Cardiac fibroblast (primary cell): Measurements from ENCODE around the gene SCFD1.
A peak's percentile ranks its signal among the peaks of the same experiment; 100 is the strongest.

Experiments used
- DNase-seq, 2 donors: peaks; one replicate each; pipeline versions ENCODE4 v3.0.0 to v3.0.0-alpha.2; 2010; ENCODE audit warnings: low read depth in 2 of 2
- H3K4me3 ChIP-seq, 2 donors: replicated peaks in 1 of 2; 1 replicate in 1 of 2; 2 replicates in 1 of 2; pipeline ENCODE4 v1.5.1; 2011; ENCODE audit warnings: low read depth in 2 of 2, low read length in 2 of 2, mild to moderate bottlenecking in 2 of 2, moderate library complexity in 1 of 2
- TF ChIP-seq, protein P1 (sequence below): IDR thresholded peaks from one replicate; pipeline ENCODE4 v1.5.1; 2011; ENCODE audit warnings: low read depth, mild to moderate bottlenecking, low read length, inconsistent platforms

The SCFD1 gene

DNA sequence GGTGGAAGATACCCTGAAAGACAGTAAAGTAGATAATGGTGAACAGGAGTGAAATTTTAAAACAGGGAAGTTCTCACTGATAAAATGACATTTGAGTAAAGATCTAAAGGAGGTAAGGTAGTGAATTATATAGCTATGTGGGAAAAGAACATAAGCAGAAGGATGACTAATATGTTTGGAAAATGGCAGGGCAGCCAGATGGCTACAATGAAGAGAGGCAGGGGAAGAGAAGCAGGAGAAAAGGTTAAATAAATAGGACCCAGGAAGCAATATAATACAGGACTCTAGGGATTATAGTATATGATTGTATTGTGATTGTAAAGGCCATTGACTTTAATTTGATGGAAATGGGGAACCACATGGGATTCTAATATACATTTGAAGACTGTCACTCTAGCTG lies 33.0 kb downstream of the SCFD1 start:
- TF ChIP-seq, protein P1, sequence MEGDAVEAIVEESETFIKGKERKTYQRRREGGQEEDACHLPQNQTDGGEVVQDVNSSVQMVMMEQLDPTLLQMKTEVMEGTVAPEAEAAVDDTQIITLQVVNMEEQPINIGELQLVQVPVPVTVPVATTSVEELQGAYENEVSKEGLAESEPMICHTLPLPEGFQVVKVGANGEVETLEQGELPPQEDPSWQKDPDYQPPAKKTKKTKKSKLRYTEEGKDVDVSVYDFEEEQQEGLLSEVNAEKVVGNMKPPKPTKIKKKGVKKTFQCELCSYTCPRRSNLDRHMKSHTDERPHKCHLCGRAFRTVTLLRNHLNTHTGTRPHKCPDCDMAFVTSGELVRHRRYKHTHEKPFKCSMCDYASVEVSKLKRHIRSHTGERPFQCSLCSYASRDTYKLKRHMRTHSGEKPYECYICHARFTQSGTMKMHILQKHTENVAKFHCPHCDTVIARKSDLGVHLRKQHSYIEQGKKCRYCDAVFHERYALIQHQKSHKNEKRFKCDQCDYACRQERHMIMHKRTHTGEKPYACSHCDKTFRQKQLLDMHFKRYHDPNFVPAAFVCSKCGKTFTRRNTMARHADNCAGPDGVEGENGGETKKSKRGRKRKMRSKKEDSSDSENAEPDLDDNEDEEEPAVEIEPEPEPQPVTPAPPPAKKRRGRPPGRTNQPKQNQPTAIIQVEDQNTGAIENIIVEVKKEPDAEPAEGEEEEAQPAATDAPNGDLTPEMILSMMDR: no peak
- no peak overlapping the region for H3K4me3 ChIP-seq
- DNase-seq: peak in 1 of 2 donors; percentile 36

DNA sequence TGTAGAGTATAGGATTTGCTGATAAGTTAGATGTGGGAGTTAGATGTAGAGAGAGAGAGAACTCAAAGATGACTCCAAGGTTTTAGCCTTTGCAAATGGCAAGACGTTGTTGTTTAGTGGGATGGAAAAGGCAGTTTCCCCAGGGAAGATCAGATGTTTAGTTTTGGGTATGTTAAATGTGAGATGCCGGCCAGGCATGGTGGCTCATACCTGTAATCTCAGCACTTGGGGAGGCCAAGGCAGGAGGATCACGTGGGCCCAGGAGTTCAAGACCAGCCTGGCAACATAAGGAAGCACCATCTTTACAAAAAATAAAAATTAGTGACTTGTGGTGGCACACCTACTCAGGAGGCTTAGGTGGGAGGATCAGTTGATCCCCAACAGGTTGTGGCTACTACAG lies 33.5 kb downstream of the SCFD1 start:
- DNase-seq: no peak
- no peak overlapping the region for H3K4me3 ChIP-seq
- TF ChIP-seq, protein P1: no peak

DNA sequence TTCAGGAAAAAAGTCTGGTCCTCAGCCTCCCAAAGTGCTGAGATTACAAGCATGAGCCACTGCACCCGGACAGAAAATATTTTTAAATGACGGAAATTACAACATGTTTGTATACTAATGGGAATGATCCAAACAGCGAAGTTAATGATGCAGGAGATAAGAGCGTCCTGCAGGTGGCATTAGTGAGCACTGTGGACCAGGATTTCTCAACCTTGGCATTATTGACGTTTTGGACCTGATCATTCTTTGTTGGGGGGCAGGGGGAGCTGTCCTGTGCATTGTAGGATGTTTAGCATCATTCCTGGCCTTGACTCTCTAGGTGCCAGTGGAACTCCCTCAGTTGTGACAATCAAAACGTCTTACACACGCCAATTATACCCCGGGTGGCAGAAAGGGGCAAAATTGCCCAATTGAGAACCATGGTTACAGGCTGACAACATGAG lies 34.1 kb downstream of the SCFD1 start:
- DNase-seq: peak; percentile 22 to 64
- no peak overlapping the region for H3K4me3 ChIP-seq
- TF ChIP-seq, protein P1: peak; percentile 76

DNA sequence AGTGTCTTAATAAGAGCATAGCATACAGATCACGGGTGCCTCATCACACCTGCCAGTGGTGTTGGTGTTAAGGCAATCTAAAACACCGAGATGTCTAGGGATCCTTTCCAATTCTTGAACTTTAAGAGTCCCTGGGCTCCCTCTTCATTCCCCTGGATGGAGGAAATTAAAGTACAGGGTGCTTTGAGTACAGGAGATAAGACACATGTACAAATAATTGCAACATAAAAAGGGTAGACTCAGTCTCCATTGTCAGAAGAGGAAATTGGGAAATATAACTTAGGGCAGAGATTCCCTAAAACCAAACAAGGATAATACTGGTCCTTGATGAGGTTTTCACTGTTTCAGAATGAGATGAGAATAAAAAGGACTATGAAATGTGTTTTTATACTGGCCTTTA lies 34.9 kb downstream of the SCFD1 start:
- peak; percentile 47 to 57 for DNase-seq
- TF ChIP-seq, protein P1: no peak
- H3K4me3 ChIP-seq: no peak overlapping the region

- H3K4me3 ChIP-seq: no peak overlapping the region
- TF ChIP-seq, protein P1: peak; percentile 26
- peak; percentile 24 to 25 for DNase-seq
Measured at GRCh38 chr14:30657606-30658163, 35.6 kb downstream of the SCFD1 start.

DNA sequence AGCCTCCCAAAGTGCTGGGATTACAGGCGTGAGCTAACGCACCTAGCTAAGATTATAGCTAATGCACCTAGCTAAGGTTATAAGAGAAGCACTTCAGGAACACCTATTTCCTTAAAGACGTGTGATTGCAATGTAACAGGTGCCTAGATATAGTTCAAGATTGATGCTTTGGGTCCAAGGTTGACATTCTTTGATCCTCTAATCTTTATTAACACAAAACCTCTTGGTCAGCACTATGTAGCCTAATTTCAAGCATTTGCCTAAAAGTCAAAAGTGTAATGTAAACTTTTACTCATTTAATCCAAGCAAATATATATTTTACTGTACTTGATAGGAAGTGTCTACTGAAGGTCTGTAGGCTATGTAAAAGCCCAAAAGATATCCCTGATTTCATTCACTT lies 36.5 kb downstream of the SCFD1 start:
- DNase-seq: no peak
- H3K4me3 ChIP-seq: no peak overlapping the region
- TF ChIP-seq, protein P1: no peak

DNA sequence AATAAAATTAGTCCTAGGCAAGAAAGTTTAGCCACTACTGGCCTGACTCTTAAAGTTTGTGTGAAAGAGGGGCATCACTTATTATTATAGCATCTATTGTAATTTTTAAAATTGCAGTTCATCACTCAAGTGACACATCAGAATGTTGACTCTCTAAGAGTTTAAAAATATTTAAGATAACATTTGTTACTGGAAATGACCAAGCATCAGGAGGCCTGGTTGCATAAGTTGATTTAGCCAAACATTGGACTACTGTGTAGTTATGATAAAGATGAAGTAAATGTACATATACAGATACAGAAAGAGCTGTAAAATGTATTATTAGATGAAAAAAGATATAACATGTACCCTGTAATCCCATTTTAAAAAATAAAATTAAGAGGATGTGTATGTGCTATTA lies 47.5 kb downstream of the SCFD1 start:
- H3K4me3 ChIP-seq: no peak overlapping the region
- DNase-seq: peak in 1 of 2 donors; percentile 46
- TF ChIP-seq, protein P1: no peak
